Neuronal stem cell (in vitro differentiated cells): ENCODE data around the gene PSTPIP1.
"Not testable (repeated sequence)": the region's sequence is repeated elsewhere in the genome, so short reads cannot be mapped to it uniquely, and the experiment has no call there.

Source experiments
- DNase-seq: peaks from one replicate; pipeline ENCODE4 v3.0.0-alpha.2; 2013; ENCODE audit warnings: low spot score
- H2AFZ ChIP-seq: one replicate; pipeline ENCODE4 v1.6.1; 2013; ENCODE audit warnings: mild to moderate bottlenecking, low read length, inconsistent platforms
- H2AK5ac ChIP-seq: 2 replicates; pipeline ENCODE4 v1.6.1; 2013; ENCODE audit warnings: low read depth, mild to moderate bottlenecking, inconsistent platforms, low read length, moderate library complexity, mixed read lengths
- H2BK120ac ChIP-seq: 2 replicates; pipeline ENCODE4 v1.6.1; 2013; ENCODE audit warnings: low read depth, mild to moderate bottlenecking, inconsistent platforms, low read length, moderate library complexity, mixed read lengths
- H2BK12ac ChIP-seq: one replicate; pipeline ENCODE4 v1.6.1; 2013; ENCODE audit warnings: low read length, inconsistent platforms
- H2BK15ac ChIP-seq: 2 replicates; pipeline ENCODE4 v1.6.1; 2013; ENCODE audit warnings: mild to moderate bottlenecking, low read length, inconsistent platforms, mixed read lengths
- H2BK5ac ChIP-seq: one replicate; pipeline ENCODE4 v1.6.1; 2013; ENCODE audit warnings: inconsistent platforms, mild to moderate bottlenecking, low read length, moderate library complexity
- H3K14ac ChIP-seq: one replicate; pipeline ENCODE4 v1.6.1; 2013; ENCODE audit warnings: low read length, inconsistent platforms
- H3K18ac ChIP-seq: 2 replicates; pipeline ENCODE4 v1.6.1; 2013; ENCODE audit warnings: low read length, inconsistent platforms
- H3K23ac ChIP-seq: 2 replicates; pipeline ENCODE4 v1.6.1; 2013; ENCODE audit warnings: low read depth, mild to moderate bottlenecking, mixed read lengths, low read length, inconsistent platforms; ENCODE audit not compliant: poor library complexity
- H3K27ac ChIP-seq: replicated peaks from 3 replicates; pipeline ENCODE4 v1.5.1; 2013; ENCODE audit warnings: low read length, inconsistent platforms
- H3K27me3 ChIP-seq, 3 experiments: 2 replicates each; pipeline ENCODE4 v1.6.1; 2013; ENCODE audit warnings: low read length in 3 of 3, mild to moderate bottlenecking in 2 of 3, inconsistent platforms in 1 of 3, low read depth in 1 of 3, mixed read lengths in 1 of 3, moderate library complexity in 1 of 3; ENCODE audit not compliant: control insufficient read depth in 3 of 3, insufficient read depth in 3 of 3
- H3K36me3 ChIP-seq, 2 donors: replicated peaks in 1 of 2; 2 replicates each; pipeline ENCODE4 v1.6.1; 2013; ENCODE audit warnings: low read length in 2 of 2; ENCODE audit not compliant: control insufficient read depth in 2 of 2, insufficient read depth in 2 of 2
- H3K4ac ChIP-seq: 2 replicates; pipeline ENCODE4 v1.6.1; 2013; ENCODE audit warnings: inconsistent platforms, mild to moderate bottlenecking, low read length, moderate library complexity
- H3K4me1 ChIP-seq, 2 donors: 1 replicate in 1 of 2; 2 replicates in 1 of 2; pipeline ENCODE4 v1.6.1; 2013; ENCODE audit warnings: low read length in 2 of 2, low read depth in 1 of 2; ENCODE audit not compliant: control insufficient read depth in 2 of 2, insufficient read depth in 1 of 2
- H3K4me2 ChIP-seq: one replicate; pipeline ENCODE4 v1.6.1; 2013; ENCODE audit warnings: mild to moderate bottlenecking, low read length, inconsistent platforms; ENCODE audit not compliant: insufficient read depth, poor library complexity, severe bottlenecking
- H3K4me3 ChIP-seq, 2 donors: 2 replicates each; pipeline ENCODE4 v1.5.1; 2013; ENCODE audit warnings: low read length in 2 of 2, mild to moderate bottlenecking in 2 of 2, inconsistent platforms in 1 of 2, moderate library complexity in 1 of 2
- H3K79me1 ChIP-seq: one replicate; pipeline ENCODE4 v1.6.1; 2013; ENCODE audit warnings: low read depth, mild to moderate bottlenecking, inconsistent platforms, low read length, moderate library complexity
- H3K9ac ChIP-seq: one replicate; pipeline ENCODE4 v1.6.1; 2013; ENCODE audit warnings: mild to moderate bottlenecking, low read depth, low read length, inconsistent platforms; ENCODE audit not compliant: poor library complexity
- H3K9me3 ChIP-seq, 2 donors: replicated peaks in 1 of 2; 2 replicates each; pipeline versions ENCODE3 to v1.6.1; 2013; ENCODE audit warnings: low read length in 2 of 2, mild to moderate bottlenecking in 2 of 2, inconsistent platforms in 1 of 2, low read depth in 1 of 2, mixed read lengths in 1 of 2, moderate library complexity in 1 of 2; ENCODE audit not compliant: control insufficient read depth in 2 of 2, insufficient read depth in 1 of 2
- H4K8ac ChIP-seq: one replicate; pipeline ENCODE4 v1.6.1; 2013; ENCODE audit warnings: low read depth, mild to moderate bottlenecking, inconsistent platforms, low read length, moderate library complexity
- H4K91ac ChIP-seq: one replicate; pipeline ENCODE4 v1.6.1; 2013; ENCODE audit warnings: low read length, low read depth, mild to moderate bottlenecking, inconsistent platforms; ENCODE audit not compliant: poor library complexity
- WGBS, 2 donors: extraction: QIAGEN DNeasy Blood & Tissue Kit; methylation state at CpG; one replicate each; pipeline ENCODE4 v1.1.7; 2013; ENCODE audit warnings: missing lambda C conversion rate in 2 of 2, mixed read lengths in 1 of 2; ENCODE audit not compliant: insufficient read length in 2 of 2, insufficient replicate concordance in 1 of 2; ENCODE audit errors: extremely low coverage in 2 of 2; 5-methylcytosine and 5-hydroxymethylcytosine counted together

Gene PSTPIP1

DNA sequence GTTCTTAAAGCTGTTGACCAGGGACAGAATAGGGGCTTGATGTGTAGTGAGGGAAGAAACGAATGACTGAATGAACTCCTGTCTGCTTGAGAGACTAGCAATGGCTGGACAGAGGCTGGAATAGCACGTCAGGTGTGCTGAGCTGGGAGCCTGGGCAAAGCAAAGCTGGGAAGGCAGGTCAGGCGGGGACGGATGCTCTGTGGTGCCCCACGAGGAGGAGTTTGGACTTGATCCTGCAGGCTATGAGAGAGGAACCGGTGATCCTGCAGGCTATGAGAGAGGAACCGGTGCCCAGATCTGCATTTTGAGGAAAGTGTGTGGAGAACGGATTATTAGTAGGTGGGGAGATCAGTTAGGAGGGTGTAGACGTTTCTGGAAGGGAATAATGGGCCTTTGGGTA is 31.3 kb upstream of the PSTPIP1 start:
- no peak overlapping the region for H3K4me2 ChIP-seq
- peaks cover 0 to 30% (median 0%) of the 10 kb centered on the region in 3 experiments for H3K27me3 ChIP-seq
- no peak overlapping the region for H3K4ac ChIP-seq
- DNase-seq: no peak
- H4K91ac ChIP-seq: no peak overlapping the region
- no peak overlapping the region for H3K18ac ChIP-seq
- H2AK5ac ChIP-seq: no peak overlapping the region
- H3K4me1 ChIP-seq: peaks cover 0 to 2% of the 10 kb centered on the region in 2 donors
- H3K14ac ChIP-seq: no peak overlapping the region
- no peak overlapping the region for H3K23ac ChIP-seq
- H3K9me3 ChIP-seq: peaks cover 0 to 2% of the 10 kb centered on the region in 2 donors
- no peak overlapping the region for H3K27ac ChIP-seq
- H3K36me3 ChIP-seq: no peaks in the 10 kb centered on the region
- H4K8ac ChIP-seq: no peak overlapping the region
- no peak overlapping the region for H2BK15ac ChIP-seq
- H2AFZ ChIP-seq: no peak overlapping the region
- 100% methylated on average over 2 of the region's 9 CpGs; no CpG with 5 or more reads in 1 of the 2 donors for WGBS, 2 donors
- H2BK12ac ChIP-seq: no peak overlapping the region
- no peak overlapping the region for H2BK120ac ChIP-seq
- no peaks in the 10 kb centered on the region for H3K79me1 ChIP-seq
- no peak overlapping the region for H2BK5ac ChIP-seq
- H3K4me3 ChIP-seq: no peak overlapping the region
- no peak overlapping the region for H3K9ac ChIP-seq

GRCh38 chr15:76964157-76964556 is 30.8 kb upstream of the PSTPIP1 start:
- no peak overlapping the region for H2BK5ac ChIP-seq
- no peaks in the 10 kb centered on the region for H3K36me3 ChIP-seq
- H3K4me3 ChIP-seq: no peak overlapping the region
- no peak for DNase-seq
- no peak overlapping the region for H2BK15ac ChIP-seq
- no peak overlapping the region for H4K91ac ChIP-seq
- H4K8ac ChIP-seq: no peak overlapping the region
- H3K27ac ChIP-seq: no peak overlapping the region
- peaks cover 0 to 2% of the 10 kb centered on the region in 2 donors for H3K4me1 ChIP-seq
- no CpG with 5 or more reads among the region's 5 CpGs for WGBS, 2 donors
- no peak overlapping the region for H2AK5ac ChIP-seq
- no peak overlapping the region for H2AFZ ChIP-seq
- H3K14ac ChIP-seq: no peak overlapping the region
- no peak overlapping the region for H2BK12ac ChIP-seq
- peaks cover 0 to 2% of the 10 kb centered on the region in 2 donors for H3K9me3 ChIP-seq
- H3K27me3 ChIP-seq: peaks cover 0 to 32% (median 0%) of the 10 kb centered on the region in 3 experiments
- no peak overlapping the region for H2BK120ac ChIP-seq
- H3K4ac ChIP-seq: no peak overlapping the region
- H3K4me2 ChIP-seq: no peak overlapping the region
- no peak overlapping the region for H3K23ac ChIP-seq
- no peak overlapping the region for H3K18ac ChIP-seq
- H3K79me1 ChIP-seq: no peaks in the 10 kb centered on the region
- H3K9ac ChIP-seq: no peak overlapping the region

DNA sequence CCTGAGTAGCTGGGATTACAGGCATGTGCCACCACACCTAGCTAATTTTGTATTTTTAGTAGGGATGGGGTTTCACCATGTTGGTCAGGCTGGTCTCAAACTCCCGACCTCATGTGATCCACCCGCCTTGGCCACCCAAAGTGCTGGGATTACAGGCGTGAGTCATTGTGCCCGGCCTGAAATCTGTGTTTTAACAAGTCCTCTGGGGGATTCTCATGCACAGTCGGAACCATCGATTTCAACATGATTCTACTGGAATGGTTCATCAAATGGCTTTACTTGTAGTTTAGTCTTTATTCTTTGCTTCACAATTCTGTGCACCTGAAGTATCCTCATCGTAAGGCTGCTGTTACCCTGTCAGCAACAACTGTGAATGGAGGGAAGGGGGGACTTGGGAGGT is 28.9 kb upstream of the PSTPIP1 start:
- not testable (repeated sequence) for H3K9me3 ChIP-seq, H3K14ac ChIP-seq, H2BK120ac ChIP-seq, H3K4me3 ChIP-seq, H3K4me1 ChIP-seq, H2AK5ac ChIP-seq, H3K36me3 ChIP-seq, H2AFZ ChIP-seq, H3K4me2 ChIP-seq, H3K18ac ChIP-seq, H3K79me1 ChIP-seq, H3K23ac ChIP-seq, H2BK15ac ChIP-seq, H3K9ac ChIP-seq, H3K27ac ChIP-seq, DNase-seq, H4K8ac ChIP-seq, H2BK12ac ChIP-seq, H2BK5ac ChIP-seq, H3K4ac ChIP-seq, H4K91ac ChIP-seq
- WGBS, 2 donors: no CpG with 5 or more reads among the region's 7 CpGs
- H3K27me3 ChIP-seq: peaks cover 0 to 36% (median 0%) of the 10 kb centered on the region in 3 experiments

GRCh38 chr15:76967067-76967466 is 27.9 kb upstream of the PSTPIP1 start:
- Histone ChIP-seq H3K27ac (no peak overlapping the region), H3K4me1 (peaks cover 0 to 2% of the 10 kb centered on the region in 2 donors), H2BK120ac (no peak overlapping the region), H3K9me3 (peaks cover 0 to 2% of the 10 kb centered on the region in 2 donors), H3K18ac (no peak overlapping the region), H2BK5ac (no peak overlapping the region), H3K23ac (no peak overlapping the region), H3K79me1 (no peaks in the 10 kb centered on the region), H2AFZ (no peak overlapping the region), H2AK5ac (no peak overlapping the region), H3K14ac (no peak overlapping the region), H3K27me3 (peaks cover 0 to 36% (median 0%) of the 10 kb centered on the region in 3 experiments), H3K9ac (no peak overlapping the region), H3K4me2 (no peak overlapping the region), H3K4ac (no peak overlapping the region), H2BK15ac (no peak overlapping the region), H3K4me3 (no peak overlapping the region), H4K91ac (no peak overlapping the region), H2BK12ac (no peak overlapping the region), H3K36me3 (no peaks in the 10 kb centered on the region), H4K8ac (peak overlapping the region; percentile 20)
- WGBS, 2 donors: no CpG with 5 or more reads among the region's 4 CpGs
- no peak for DNase-seq
